Colon (tissue), 2 donors: ENCODE data around the gene GALNTL6.
A peak's percentile ranks its signal among the peaks of the same experiment; 100 is the strongest.

Experiments used
- FAIRE-seq: peaks from 2 replicates; lab custom pipeline; 2012; peaks lifted over from hg19 to GRCh38; lab: Jason Lieb, UNC
- donor health status: control.
- donor health status: control.

The GALNTL6 gene

DNA sequence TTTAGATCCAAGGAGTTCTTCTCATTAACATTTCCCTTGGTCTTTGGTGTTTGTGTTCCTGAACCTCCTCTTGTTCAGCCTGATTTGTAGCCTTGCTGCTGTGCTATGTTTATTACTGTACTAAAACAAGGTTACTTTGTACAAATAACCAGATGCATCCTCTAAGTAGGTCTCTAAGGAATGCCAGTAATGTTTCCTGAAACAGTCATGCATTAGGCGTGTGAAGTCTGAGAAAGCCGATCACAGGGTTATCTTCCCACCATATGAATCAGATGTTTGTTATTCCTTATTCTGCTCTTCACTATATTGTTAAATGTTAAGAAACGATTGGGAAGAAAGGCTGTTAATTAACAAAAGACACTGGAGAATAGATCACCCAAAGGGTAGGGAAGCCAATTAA lies 66.9 kb downstream of the GALNTL6 start:
- no peak for FAIRE-seq

DNA sequence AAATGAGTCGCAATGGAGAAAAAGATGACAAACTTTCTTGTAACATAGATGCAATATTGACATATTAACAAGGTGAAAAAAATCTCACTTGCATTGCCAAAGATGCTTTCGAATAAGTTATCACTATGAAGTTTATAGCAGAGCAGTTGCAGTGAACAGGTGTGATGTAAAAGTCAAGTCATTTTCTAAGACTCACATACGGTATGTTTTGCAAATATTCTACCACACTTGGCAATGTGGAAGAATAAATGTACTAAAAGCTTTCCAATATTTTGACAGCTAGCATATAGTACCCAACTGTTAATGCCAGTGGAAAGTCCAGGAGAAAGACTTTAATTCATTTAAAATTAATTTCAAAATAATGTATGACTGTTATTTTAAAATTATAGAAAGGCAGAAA lies 76.5 kb downstream of the GALNTL6 start:
- no peak for FAIRE-seq

- no peak for FAIRE-seq
Observed at GRCh38 chr4:171891038-171891437, 77.8 kb downstream of the GALNTL6 start.

DNA sequence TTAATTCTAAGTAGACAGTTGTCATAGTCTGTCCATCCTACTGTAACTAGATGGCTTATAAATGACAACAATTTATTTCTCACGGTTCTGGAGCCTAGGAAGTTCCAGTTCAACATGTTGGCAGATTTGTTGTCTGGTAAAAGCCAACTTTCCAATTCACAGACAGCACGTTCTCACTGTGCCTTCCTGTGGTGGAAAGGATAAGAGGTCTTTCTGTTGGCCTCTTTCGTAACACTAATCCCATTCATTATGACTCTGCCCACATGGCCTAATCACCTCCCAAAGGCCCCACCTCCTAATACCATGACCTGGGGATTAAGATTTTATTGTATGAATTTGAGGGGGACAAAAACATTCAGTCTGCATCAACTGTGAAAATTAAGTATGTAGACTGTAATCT lies 83.2 kb downstream of the GALNTL6 start:
- no peak for FAIRE-seq

GRCh38 chr4:171919314-171919713 lies 106.1 kb downstream of the GALNTL6 start:
- FAIRE-seq, result no peak

GRCh38 chr4:171920901-171921300 lies 107.7 kb downstream of the GALNTL6 start:
- peak; percentile 5 for FAIRE-seq

- no peak for FAIRE-seq
Observed at GRCh38 chr4:171924746-171925376, 111.7 kb downstream of the GALNTL6 start.

GRCh38 chr4:171928336-171928735 lies 115.1 kb downstream of the GALNTL6 start:
- FAIRE-seq, result no peak

DNA sequence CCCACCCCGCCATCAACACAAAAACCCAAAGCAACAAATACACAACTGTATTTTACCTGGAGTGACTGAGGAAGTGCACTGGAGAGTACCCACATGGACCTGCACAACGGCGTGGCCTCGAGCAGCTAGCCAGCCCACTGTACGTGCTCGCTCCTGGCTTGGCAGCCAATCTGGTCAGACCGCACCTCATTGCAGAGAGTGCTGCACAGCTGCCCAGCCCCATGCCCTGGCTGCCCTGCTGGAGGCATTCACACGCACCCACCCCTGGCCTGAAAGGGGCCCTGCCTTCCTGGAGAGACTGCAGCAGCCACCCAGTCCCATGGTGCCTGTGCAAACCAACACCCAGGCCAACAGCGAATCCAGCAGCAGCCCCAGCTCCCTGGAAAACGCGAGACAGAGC lies 116.3 kb downstream of the GALNTL6 start:
- FAIRE-seq, result no peak

DNA sequence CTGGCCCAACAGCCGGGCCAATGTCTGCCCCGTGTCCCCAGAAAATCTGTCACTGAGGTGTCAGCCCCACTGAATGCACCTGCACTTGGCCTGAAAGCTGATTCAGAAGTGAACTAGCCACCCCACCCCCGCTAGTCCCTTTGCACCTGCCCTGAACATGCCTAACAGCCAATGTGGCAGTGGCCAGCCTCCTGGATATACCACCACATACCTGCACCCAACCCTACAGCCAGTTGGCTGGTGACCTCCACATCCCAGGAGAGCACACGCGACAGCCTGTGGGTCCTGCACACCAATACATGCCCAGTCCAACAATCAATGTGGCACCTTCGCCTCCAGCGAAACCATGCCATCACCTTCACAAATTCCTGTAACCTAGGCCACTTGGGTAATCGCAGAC lies 116.7 kb downstream of the GALNTL6 start:
- FAIRE-seq, result no peak

GRCh38 chr4:171932238-171932637 lies 119.0 kb downstream of the GALNTL6 start:
- no peak for FAIRE-seq

- no peak for FAIRE-seq
Observed at GRCh38 chr4:171940656-171941055, 127.5 kb downstream of the GALNTL6 start.

DNA sequence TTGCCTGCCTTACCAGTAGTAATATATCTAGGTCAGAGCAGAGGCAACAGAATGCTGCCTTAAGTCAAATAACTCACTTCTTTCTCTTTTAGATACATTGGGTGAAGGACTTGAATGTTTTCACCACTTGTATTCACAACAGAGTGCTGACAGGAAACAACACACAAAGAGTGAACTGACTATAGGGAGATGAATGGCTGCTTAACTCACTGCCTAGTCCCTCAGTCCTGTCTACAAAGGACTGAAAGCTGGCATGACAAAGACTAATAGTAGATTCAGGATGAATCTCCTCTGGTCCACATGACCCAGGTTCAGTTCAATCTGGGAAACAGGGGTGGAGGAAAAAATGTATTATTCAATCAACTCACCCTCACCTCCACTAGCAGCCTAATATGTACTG lies 134.2 kb downstream of the GALNTL6 start:
- FAIRE-seq, result no peak

GRCh38 chr4:171948038-171948437 lies 134.8 kb downstream of the GALNTL6 start:
- FAIRE-seq, result no peak

DNA sequence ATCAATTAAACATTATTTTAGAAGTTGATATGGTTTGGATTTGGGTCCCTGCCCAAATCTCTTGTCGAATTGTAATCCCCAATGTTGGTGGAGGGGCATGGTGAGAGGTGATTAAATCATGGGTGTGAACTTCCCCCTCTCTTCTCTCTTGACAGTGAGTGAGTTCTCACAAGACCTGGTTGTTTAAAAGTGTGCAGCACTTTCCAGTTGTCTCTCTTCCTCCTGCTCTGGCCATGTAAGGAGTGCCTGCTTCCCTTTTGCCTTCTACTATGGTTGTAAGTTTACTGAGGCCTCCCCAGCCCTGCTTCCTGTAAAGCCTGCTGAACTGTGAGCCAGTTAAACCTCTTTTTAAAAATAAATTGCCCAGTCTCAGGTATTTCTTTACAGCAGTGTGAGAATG lies 141.4 kb downstream of the GALNTL6 start:
- FAIRE-seq, result no peak

DNA sequence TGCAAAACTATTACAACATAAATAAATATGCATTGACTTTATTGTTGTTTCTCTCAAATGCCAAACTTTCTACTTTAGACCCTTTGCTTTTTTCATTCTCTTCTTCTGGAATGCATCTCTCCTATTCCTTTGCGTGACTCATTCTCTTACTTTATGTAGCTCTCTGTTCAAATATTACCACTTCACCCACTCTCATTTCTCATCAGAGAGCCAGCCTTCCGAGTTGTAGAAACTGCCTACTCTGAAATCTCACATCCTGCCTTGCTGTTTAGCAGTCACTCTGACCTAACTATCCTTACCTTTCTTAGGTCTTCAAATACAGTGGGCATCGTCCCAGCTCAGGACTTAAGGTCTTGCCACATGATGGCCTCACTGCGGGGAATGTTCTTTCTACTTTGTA lies 143.5 kb downstream of the GALNTL6 start:
- FAIRE-seq, result no peak

GRCh38 chr4:171962110-171962509 lies 148.9 kb downstream of the GALNTL6 start:
- no peak for FAIRE-seq

DNA sequence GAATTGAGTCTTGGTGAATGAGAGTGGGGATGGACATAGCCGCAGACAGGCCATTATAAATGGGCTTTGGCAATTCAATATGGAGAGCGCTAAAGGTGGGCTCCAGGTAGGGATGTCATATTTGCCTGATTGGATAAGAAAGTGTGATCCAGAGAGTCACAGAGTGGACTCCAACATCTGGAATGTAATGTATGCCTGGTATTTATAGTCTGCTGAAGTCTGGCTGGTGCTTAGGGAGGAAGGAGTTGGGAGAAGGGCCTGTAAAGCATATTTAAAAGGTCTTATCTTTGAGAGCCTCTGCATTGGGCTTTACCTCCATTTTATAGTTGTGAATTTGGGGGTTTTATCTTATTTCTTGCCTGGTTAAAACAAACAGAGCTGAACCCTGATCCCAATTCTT lies 153.2 kb downstream of the GALNTL6 start:
- FAIRE-seq, result no peak

GRCh38 chr4:171978216-171978615 lies 165.0 kb downstream of the GALNTL6 start:
- FAIRE-seq, result no peak

DNA sequence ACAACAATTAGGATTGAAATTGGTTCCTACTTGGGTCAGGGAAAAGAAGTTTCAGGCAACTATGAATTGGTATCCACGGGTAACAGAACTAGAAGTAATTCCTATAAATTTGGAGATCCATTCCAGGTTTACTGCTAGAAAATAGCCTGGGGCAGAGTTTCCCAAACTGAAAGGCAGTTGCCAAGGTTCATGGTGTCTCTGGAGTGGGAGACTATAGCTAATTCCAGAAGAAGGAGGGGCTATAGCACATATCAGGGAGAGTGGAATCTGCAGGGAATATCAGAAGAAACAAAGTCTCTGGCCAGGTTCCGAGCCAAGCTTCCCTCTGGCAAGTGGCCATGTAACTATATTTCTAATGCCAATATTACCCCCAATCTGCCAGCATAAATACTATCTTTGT lies 166.3 kb downstream of the GALNTL6 start:
- FAIRE-seq, result no peak

DNA sequence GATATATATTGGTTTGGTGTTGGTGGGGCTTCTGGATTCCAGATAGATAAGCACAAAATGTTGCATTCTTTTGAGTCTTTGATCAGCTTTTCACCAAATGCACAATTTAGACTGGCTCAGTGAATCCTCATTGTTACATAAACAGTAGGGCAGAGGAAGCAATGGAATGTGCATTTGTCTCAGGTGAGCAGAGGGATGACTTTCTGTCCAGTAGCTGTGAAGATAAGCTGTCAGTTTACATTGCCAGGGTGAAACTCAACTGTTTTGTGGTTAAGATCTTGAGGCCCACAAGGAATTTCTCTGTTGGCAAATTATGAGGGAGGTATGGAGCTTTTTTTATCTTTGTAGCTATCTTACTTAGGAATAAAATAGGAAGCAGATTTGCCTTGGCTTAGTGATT lies 168.0 kb downstream of the GALNTL6 start:
- FAIRE-seq, result no peak

DNA sequence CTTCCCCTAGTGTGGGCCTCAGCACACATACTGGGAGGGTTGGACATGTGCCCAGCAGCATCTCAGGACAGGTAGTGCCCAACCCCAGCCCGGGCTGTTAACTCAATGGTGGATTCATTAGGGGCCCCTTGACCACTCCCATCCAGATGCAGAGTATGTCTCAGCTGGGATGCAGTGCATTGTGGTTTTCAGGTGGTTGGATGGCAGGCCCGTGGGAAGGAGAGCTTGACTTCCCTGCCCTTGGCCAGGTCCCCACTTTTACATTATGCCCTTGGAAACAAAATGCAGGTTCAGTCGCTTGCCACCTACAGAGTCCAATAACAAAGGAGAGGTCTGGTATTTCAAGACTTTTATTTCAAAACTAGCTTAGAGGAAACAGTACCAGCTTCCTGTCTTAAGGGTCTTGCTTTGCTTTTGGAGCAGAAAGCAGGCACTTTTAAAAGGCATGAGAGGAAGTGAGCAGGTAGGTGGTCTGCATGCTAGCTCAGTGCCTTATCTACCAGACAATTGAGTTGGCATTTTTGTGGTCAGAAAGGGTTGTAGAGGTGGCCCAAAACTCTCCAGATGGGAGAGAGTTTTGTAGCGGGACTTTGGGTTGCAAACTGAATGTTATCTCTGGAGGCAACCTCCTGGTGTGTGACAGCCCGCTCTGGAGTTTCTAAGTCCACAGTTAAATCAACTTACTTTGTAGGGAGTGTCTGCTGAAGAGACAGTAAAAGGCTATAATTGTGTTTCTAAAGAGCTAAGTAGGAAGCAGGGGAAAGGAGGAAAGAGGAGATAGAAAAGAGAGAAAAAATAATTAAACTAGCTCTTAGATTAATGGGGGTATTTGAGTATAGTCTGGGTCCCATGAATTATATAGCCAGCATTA lies 171.0 kb downstream of the GALNTL6 start:
- FAIRE-seq, result no peak

GRCh38 chr4:171985129-171985528 lies 171.9 kb downstream of the GALNTL6 start:
- no peak for FAIRE-seq

- FAIRE-seq, result no peak
Observed at GRCh38 chr4:171993247-171993646, 180.0 kb downstream of the GALNTL6 start.
